NCI-H128 (cell line): Measurements from ENCODE around the gene B9D2.

Experiments
- DNase-seq: peaks from one replicate; lab custom pipeline; 2025; ENCODE audit not compliant: unreplicated experiment; lab: John Stamatoyannopoulos, UW

B9D2 gene

GRCh38 chr19:41310033-41310831, 53.7 kb downstream of the B9D2 start, which contains the start of gene CCDC97:
TSS of gene CCDC97 (plus strand) at chr19:41310172. CDS start at chr19:41310311, 139 bp downstream.
- DNase-seq, result peak; percentile 83

GRCh38 chr19:41309180-41310032, 54.5 kb downstream of the B9D2 start:
- DNase-seq, result no peak

GRCh38 chr19:41308450-41309179, 55.3 kb downstream of the B9D2 start:
- peak; percentile 89 for DNase-seq

GRCh38 chr19:41307954-41308449, 55.9 kb downstream of the B9D2 start:
- no peak for DNase-seq

- no peak for DNase-seq
Measured at GRCh38 chr19:41307090-41307875, 56.7 kb downstream of the B9D2 start.

- DNase-seq, result no peak
Measured at GRCh38 chr19:41305927-41306793, 57.8 kb downstream of the B9D2 start.

- DNase-seq, result no peak
Measured at GRCh38 chr19:41304706-41305483, 59.1 kb downstream of the B9D2 start.
